GM23338 (cell line): ENCODE results near the gene PSMA7.

Source experiments
- CREB1 ChIP-seq: fragments of 250-450 bp; sonication (Bioruptor Pico); IDR thresholded peaks from 2 replicates; pipeline ENCODE4 v1.5.0; 2020; ENCODE audit warnings: low read depth, mild to moderate bottlenecking, moderate library complexity
- ETS1 ChIP-seq: IDR thresholded peaks from 2 replicates; pipeline ENCODE4 v1.6.1; 2016; ENCODE audit warnings: antibody characterized with exemption
- EZH2 ChIP-seq: fragments of 200-600 bp; sonication (generic); IDR thresholded peaks from one replicate; pipeline ENCODE4 v1.8.0; 2017; ENCODE audit warnings: antibody characterized with exemption, mild to moderate bottlenecking, low read depth; ENCODE audit not compliant: unreplicated experiment
- EZH2phosphoT487 ChIP-seq: fragments of 200-600 bp; sonication (generic); IDR thresholded peaks from one replicate; pipeline ENCODE4 v1.8.1; 2018; ENCODE audit warnings: antibody characterized with exemption; ENCODE audit not compliant: unreplicated experiment
- JUNB ChIP-seq: IDR thresholded peaks from one replicate; pipeline ENCODE4 v1.6.1; 2016; ENCODE audit warnings: antibody characterized with exemption; ENCODE audit not compliant: unreplicated experiment
- NANOG ChIP-seq: IDR thresholded peaks from 2 replicates; pipeline ENCODE4 v1.6.1; 2016; ENCODE audit warnings: antibody characterized with exemption, borderline replicate concordance
- POLR2AphosphoS5 ChIP-seq: IDR thresholded peaks from 2 replicates; pipeline ENCODE4 v1.6.1; 2016; ENCODE audit warnings: antibody characterized with exemption, low read depth
- REST ChIP-seq: IDR thresholded peaks from one replicate; pipeline ENCODE4 v1.6.1; 2018; ENCODE audit warnings: antibody characterized with exemption; ENCODE audit not compliant: unreplicated experiment
- STAT1 ChIP-seq: IDR thresholded peaks from one replicate; pipeline ENCODE4 v1.6.1; 2016; ENCODE audit warnings: antibody characterized with exemption; ENCODE audit not compliant: unreplicated experiment
- ZNF114 ChIP-seq: fragments of 250-450 bp; sonication (Bioruptor Pico); IDR thresholded peaks from 2 replicates; pipeline ENCODE4 v1.5.0; 2020; ENCODE audit warnings: mild to moderate bottlenecking, moderate library complexity
- ZNF331 ChIP-seq: fragments of 250-450 bp; sonication (Bioruptor Pico); IDR thresholded peaks from 2 replicates; pipeline ENCODE4 v1.5.0; 2020; ENCODE audit warnings: low read depth, mild to moderate bottlenecking, moderate library complexity
- ZNF462 ChIP-seq: fragments of 250-450 bp; sonication (Bioruptor Pico); IDR thresholded peaks from 2 replicates; pipeline ENCODE4 v1.5.0; 2020; ENCODE audit warnings: mild to moderate bottlenecking, moderate library complexity
- TF ChIP-seq, protein P1 (sequence below), 2 experiments: fragments of 200-600 bp in 1 of 2; sonication (generic) in 1 of 2; conservative IDR thresholded peaks; 2 replicates each; pipeline versions ENCODE4 v1.5.1 to v1.6.1; 2016 to 2017; ENCODE audit warnings: antibody characterized with exemption in 2 of 2, low read depth in 2 of 2, mild to moderate bottlenecking in 2 of 2, moderate library complexity in 1 of 2

GRCh38 chr20:62112368-62112767, 30.8 kb downstream of the PSMA7 start:
- TF ChIP-seq, protein P1, sequence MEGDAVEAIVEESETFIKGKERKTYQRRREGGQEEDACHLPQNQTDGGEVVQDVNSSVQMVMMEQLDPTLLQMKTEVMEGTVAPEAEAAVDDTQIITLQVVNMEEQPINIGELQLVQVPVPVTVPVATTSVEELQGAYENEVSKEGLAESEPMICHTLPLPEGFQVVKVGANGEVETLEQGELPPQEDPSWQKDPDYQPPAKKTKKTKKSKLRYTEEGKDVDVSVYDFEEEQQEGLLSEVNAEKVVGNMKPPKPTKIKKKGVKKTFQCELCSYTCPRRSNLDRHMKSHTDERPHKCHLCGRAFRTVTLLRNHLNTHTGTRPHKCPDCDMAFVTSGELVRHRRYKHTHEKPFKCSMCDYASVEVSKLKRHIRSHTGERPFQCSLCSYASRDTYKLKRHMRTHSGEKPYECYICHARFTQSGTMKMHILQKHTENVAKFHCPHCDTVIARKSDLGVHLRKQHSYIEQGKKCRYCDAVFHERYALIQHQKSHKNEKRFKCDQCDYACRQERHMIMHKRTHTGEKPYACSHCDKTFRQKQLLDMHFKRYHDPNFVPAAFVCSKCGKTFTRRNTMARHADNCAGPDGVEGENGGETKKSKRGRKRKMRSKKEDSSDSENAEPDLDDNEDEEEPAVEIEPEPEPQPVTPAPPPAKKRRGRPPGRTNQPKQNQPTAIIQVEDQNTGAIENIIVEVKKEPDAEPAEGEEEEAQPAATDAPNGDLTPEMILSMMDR (conservative IDR thresholded peaks at IDR 0.05; ENCODE audit: low read depth in 2 of 2): no peak
- TF ChIP-seq ETS1: no peak
- TF ChIP-seq EZH2phosphoT487: no peak
- TF ChIP-seq CREB1 (CRISPR knock-in tag): no peak
- no peak for TF ChIP-seq EZH2
- no peak for TF ChIP-seq ZNF114 (CRISPR knock-in tag)
- TF ChIP-seq REST: no peak
- TF ChIP-seq ZNF331 (CRISPR knock-in tag): no peak
- TF ChIP-seq STAT1: no peak
- TF ChIP-seq POLR2AphosphoS5: no peak
- no peak for TF ChIP-seq JUNB
- no peak for TF ChIP-seq ZNF462 (CRISPR knock-in tag)
- TF ChIP-seq NANOG: no peak
